ENCODE results near the gene PFKP. TPM values are rescaled to one million over a fixed set of nuclear protein-coding genes. Genes with fewer than 3 reads are reported as not detected.
A peak's percentile ranks its signal among the peaks of the same experiment; 100 is the strongest.

The PFKP gene
- total RNA-seq, 1 experiment from 2014 or later = 232 TPM

DNA sequence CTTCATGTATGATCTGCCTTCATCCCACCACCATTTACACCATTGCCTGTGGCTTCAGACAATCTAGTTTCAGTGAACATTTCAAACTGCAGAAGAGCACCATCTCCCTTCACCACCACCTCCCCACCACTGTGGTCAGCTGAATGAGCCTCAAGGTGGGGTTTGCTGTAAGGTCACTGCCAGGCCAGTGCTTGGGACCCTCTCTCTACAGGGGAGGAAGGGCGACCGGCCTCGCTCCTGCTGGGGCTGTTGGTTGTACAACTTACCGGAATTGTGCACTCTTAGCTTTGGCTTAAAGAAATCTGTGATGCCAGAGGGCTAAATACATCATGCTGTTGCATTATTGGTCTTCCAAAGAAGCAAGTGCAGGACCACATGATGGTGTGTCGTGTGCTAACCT, 26.6 kb downstream of the PFKP start:
- TF ChIP-seq, protein P1, sequence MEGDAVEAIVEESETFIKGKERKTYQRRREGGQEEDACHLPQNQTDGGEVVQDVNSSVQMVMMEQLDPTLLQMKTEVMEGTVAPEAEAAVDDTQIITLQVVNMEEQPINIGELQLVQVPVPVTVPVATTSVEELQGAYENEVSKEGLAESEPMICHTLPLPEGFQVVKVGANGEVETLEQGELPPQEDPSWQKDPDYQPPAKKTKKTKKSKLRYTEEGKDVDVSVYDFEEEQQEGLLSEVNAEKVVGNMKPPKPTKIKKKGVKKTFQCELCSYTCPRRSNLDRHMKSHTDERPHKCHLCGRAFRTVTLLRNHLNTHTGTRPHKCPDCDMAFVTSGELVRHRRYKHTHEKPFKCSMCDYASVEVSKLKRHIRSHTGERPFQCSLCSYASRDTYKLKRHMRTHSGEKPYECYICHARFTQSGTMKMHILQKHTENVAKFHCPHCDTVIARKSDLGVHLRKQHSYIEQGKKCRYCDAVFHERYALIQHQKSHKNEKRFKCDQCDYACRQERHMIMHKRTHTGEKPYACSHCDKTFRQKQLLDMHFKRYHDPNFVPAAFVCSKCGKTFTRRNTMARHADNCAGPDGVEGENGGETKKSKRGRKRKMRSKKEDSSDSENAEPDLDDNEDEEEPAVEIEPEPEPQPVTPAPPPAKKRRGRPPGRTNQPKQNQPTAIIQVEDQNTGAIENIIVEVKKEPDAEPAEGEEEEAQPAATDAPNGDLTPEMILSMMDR (IDR thresholded peaks at IDR 0.05) = no peak
- TF ChIP-seq POLR2AphosphoS5 (IDR thresholded peaks at IDR 0.05; ENCODE audit: low read depth, low read length) (no peak), TCF7L2 (IDR thresholded peaks at IDR 0.05; ENCODE audit: low read depth, low read length) (no peak), SIN3A (IDR thresholded peaks at IDR 0.05; ENCODE audit: borderline replicate concordance, insufficient read depth, low read depth, low read length) (no peak)
- TF ChIP-seq, protein P2, sequence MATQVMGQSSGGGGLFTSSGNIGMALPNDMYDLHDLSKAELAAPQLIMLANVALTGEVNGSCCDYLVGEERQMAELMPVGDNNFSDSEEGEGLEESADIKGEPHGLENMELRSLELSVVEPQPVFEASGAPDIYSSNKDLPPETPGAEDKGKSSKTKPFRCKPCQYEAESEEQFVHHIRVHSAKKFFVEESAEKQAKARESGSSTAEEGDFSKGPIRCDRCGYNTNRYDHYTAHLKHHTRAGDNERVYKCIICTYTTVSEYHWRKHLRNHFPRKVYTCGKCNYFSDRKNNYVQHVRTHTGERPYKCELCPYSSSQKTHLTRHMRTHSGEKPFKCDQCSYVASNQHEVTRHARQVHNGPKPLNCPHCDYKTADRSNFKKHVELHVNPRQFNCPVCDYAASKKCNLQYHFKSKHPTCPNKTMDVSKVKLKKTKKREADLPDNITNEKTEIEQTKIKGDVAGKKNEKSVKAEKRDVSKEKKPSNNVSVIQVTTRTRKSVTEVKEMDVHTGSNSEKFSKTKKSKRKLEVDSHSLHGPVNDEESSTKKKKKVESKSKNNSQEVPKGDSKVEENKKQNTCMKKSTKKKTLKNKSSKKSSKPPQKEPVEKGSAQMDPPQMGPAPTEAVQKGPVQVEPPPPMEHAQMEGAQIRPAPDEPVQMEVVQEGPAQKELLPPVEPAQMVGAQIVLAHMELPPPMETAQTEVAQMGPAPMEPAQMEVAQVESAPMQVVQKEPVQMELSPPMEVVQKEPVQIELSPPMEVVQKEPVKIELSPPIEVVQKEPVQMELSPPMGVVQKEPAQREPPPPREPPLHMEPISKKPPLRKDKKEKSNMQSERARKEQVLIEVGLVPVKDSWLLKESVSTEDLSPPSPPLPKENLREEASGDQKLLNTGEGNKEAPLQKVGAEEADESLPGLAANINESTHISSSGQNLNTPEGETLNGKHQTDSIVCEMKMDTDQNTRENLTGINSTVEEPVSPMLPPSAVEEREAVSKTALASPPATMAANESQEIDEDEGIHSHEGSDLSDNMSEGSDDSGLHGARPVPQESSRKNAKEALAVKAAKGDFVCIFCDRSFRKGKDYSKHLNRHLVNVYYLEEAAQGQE (IDR thresholded peaks at IDR 0.05; ENCODE audit: insufficient read depth in 1 of 2, low read depth in 2 of 2, low read length in 1 of 2) = no peak
- Histone ChIP-seq H3K9me3 (ENCODE audit: control insufficient read depth, insufficient read depth, low read depth, low read length) (no peaks in the 10 kb centered on the region), H3K4me3 (ENCODE audit: low read depth in 2 of 2, low read length in 2 of 2) (no peak overlapping the region; a peak in 1 of 4 replicates), H3K36me3 (ENCODE audit: control insufficient read depth, insufficient read depth, low read length) (no peaks in the 10 kb centered on the region), H3K4me1 (ENCODE audit: control insufficient read depth, insufficient read depth, low read length) (peaks cover 74% of the 10 kb centered on the region), H3K27me3 (ENCODE audit: control insufficient read depth, insufficient read depth, low read length) (no peaks in the 10 kb centered on the region), H3K27ac (ENCODE audit: low read length) (peak overlapping the region; percentile 96)
- BruUV-seq (replicated peaks) = no TSS peak
- DNase-seq (ENCODE audit: low read depth, low spot score) (no peak), ATAC-seq (no peak)
- POLR2A ChIA-PET = no interaction called here
- CTCF ChIA-PET = no interaction called here
- in situ Hi-C loops (cut with HindIII; ENCODE audit: low pct_unique_long_range_greater_than_20kb, low sequenced_read_pairs) (no loop called here), intact Hi-C loops (cut with micrococcal nuclease; ENCODE audit: unreplicated experiment) (no loop called here)

DNA sequence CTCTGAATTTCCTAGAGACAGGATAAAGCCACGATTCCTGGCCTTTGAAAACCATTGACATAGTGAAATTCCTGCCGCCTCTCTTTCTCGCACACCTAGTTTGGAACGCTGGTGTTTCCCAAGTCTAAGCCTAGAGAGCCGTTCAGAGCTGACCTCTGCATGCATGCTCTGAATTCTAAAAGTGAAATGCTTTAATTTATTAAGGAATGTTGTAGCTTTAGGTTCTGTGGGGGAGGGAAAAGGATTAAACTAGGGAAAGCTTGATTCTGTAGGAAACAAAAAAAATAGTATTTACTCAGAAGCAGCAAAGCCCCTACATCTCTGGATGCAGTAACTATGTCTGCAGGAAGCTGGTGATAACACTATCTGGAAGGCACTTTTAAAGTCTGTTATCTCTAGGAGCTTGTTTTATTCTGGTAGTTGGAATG, 27.3 kb downstream of the PFKP start:
- H3K36me3 ChIP-seq (ENCODE audit: control insufficient read depth, insufficient read depth, low read length) = peaks cover 2% of the 10 kb centered on the region; the same call in 1 of the 2 replicates
- POLR2A ChIA-PET = interaction anchor here (0.5 kb wide), 1 partner anchor 18 kb away, joined by 7 read pairs; no protein-coding TSS in a partner anchor
- TF ChIP-seq, protein P2 (IDR thresholded peaks at IDR 0.05; ENCODE audit: insufficient read depth in 1 of 2, low read depth in 2 of 2, low read length in 1 of 2) = no peak
- TF ChIP-seq SIN3A (IDR thresholded peaks at IDR 0.05; ENCODE audit: borderline replicate concordance, insufficient read depth, low read depth, low read length) = no peak
- no peak for TF ChIP-seq POLR2AphosphoS5 (IDR thresholded peaks at IDR 0.05; ENCODE audit: low read depth, low read length)
- TF ChIP-seq, protein P1 (IDR thresholded peaks at IDR 0.05) = no peak
- TF ChIP-seq TCF7L2 (IDR thresholded peaks at IDR 0.05; ENCODE audit: low read depth, low read length) = no peak
- peaks cover 70% of the 10 kb centered on the region for H3K4me1 ChIP-seq (ENCODE audit: control insufficient read depth, insufficient read depth, low read length)
- BruUV-seq (replicated peaks) = no TSS peak
- ATAC-seq (no peak), DNase-seq (ENCODE audit: low read depth, low spot score) (no peak)
- no peaks in the 10 kb centered on the region for H3K9me3 ChIP-seq (ENCODE audit: control insufficient read depth, insufficient read depth, low read depth, low read length)
- in situ Hi-C loops (cut with HindIII; ENCODE audit: low pct_unique_long_range_greater_than_20kb, low sequenced_read_pairs) (no loop called here), intact Hi-C loops (cut with micrococcal nuclease; ENCODE audit: unreplicated experiment) (no loop called here)
- peak overlapping the region; percentile 15 to 40 for H3K4me3 ChIP-seq (ENCODE audit: low read depth in 2 of 2, low read length in 2 of 2)
- CTCF ChIA-PET = no interaction called here
- no peaks in the 10 kb centered on the region for H3K27me3 ChIP-seq (ENCODE audit: control insufficient read depth, insufficient read depth, low read length)
- H3K27ac ChIP-seq (ENCODE audit: low read length) = peak overlapping the region; percentile 96
